HFFc6 (cell line): ENCODE data around the gene POLR3GL. TPM values are rescaled to one million over a fixed set of nuclear protein-coding genes. Genes with fewer than 3 reads are reported as not detected.

Experiments used
- DNase-seq: peaks from one replicate; pipeline ENCODE4 v3.0.0-alpha.2; 2018
- H3K27ac Mint-ChIP-seq: 2 replicates; pipeline ENCODE4 v1.8.0; 2020; ENCODE audit warnings: mild to moderate bottlenecking, mixed read lengths
- H3K27me3 Mint-ChIP-seq: 2 replicates; pipeline ENCODE4 v1.8.0; 2021; ENCODE audit warnings: mild to moderate bottlenecking, moderate library complexity, mixed read lengths; ENCODE audit not compliant: insufficient read depth
- H3K36me3 Mint-ChIP-seq: 2 replicates; pipeline ENCODE4 v1.8.0; 2021; ENCODE audit warnings: low read depth, mixed read lengths
- H3K4me1 Mint-ChIP-seq: 2 replicates; pipeline ENCODE4 v1.8.0; 2020; ENCODE audit warnings: low read depth, mixed read lengths
- H3K4me3 Mint-ChIP-seq: 2 replicates; pipeline ENCODE4 v1.8.0; 2020; ENCODE audit warnings: mild to moderate bottlenecking, moderate library complexity, mixed read lengths
- H3K9me3 Mint-ChIP-seq: 2 replicates; pipeline ENCODE4 v1.8.0; 2020; ENCODE audit warnings: mild to moderate bottlenecking, mixed read lengths
- long read RNA-seq: library from polyadenylated mRNA; unstranded; transcript quantifications from one replicate; pipeline ENCODE4 v2.0.0, GENCODE V29; 2019
- total RNA-seq, 6 experiments: library from RNA; stranded (reverse); fragmentation: NEBNext Ultra II Directional; extraction: Animal tissue kit (Norgen Biotek cat#: 25700); gene quantifications; 2 replicates in 1 of 6; 3 replicates in 5 of 6; pipeline ENCODE4 v1.2.3, GENCODE V29; 2021
- TF ChIP-seq, protein P1 (sequence below): fragments of 200-600 bp; sonication (generic); IDR thresholded peaks from 2 replicates; pipeline ENCODE4 v1.5.0; 2021; ENCODE audit warnings: antibody characterized with exemption, mild to moderate bottlenecking

POLR3GL gene, protein sequence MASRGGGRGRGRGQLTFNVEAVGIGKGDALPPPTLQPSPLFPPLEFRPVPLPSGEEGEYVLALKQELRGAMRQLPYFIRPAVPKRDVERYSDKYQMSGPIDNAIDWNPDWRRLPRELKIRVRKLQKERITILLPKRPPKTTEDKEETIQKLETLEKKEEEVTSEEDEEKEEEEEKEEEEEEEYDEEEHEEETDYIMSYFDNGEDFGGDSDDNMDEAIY
- 10 to 100 TPM; 23.5 to 29.3 (median 26.2) TPM for total RNA-seq
- long read RNA-seq, transcript POLR3GL-202 (8 exons, 1,165 nt), result major isoform, 22 of 50 reads
- long read RNA-seq, partial matches to known transcripts, result 23 of 50 reads
- long read RNA-seq, other reads (novel, unspliced or antisense), result 4 of 50 reads

DNA sequence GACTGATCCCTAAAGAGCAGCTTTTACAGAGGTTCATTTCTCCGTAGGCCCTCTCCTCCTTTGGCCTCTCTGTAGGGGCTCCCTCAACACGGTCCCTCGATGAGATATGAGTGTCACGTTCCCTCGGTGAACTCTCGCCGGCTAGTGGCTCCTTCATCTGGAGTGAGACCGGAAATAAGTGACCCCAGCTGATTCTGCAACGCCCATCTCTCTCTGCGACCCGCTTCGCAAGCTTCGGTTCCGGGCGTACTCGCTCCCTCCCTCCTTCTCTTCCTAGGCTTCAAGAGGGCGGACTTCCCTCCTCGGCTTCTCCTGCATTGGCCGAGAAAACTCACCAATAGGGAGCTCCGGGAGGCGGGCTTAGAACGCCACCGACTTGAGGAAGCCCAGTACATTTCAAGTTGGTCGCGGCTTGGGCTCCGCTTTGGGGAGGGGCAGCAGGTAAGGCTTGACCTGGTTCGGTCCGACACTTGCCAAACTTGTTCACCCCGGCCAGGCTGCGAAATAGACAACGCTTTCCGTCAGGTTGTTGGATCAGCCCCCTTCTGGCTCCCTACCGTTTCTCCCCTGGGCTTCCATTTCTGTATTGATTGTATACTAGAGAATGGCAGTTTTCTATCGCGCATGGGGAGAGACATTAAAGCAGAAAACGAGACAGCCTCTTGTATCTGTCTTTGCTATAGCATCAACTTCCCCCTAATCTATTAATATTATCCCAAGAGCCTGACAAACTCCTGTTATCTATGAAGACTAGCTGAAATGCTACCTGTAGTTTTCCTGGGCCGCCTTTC lies at the start of gene POLR3GL, which contains the start of gene ANKRD34A:
POLR3GL (plus strand) TSS at position 363 of the 791 bp plus-strand sequence. CDS start 10,176 bp downstream, outside the sequence.
ANKRD34A (minus strand) TSS at position 248 of the 791 bp plus-strand sequence. CDS start 2,816 bp downstream, outside the sequence.
- peak; percentile 91 for DNase-seq
- peaks cover 62% of the 10 kb centered on the region for H3K4me1 Mint-ChIP-seq
- peaks cover 4% of the 10 kb centered on the region for H3K27me3 Mint-ChIP-seq
- peaks cover 8% of the 10 kb centered on the region; the same call in 1 of the 2 replicates for H3K36me3 Mint-ChIP-seq
- TF ChIP-seq, protein P1, sequence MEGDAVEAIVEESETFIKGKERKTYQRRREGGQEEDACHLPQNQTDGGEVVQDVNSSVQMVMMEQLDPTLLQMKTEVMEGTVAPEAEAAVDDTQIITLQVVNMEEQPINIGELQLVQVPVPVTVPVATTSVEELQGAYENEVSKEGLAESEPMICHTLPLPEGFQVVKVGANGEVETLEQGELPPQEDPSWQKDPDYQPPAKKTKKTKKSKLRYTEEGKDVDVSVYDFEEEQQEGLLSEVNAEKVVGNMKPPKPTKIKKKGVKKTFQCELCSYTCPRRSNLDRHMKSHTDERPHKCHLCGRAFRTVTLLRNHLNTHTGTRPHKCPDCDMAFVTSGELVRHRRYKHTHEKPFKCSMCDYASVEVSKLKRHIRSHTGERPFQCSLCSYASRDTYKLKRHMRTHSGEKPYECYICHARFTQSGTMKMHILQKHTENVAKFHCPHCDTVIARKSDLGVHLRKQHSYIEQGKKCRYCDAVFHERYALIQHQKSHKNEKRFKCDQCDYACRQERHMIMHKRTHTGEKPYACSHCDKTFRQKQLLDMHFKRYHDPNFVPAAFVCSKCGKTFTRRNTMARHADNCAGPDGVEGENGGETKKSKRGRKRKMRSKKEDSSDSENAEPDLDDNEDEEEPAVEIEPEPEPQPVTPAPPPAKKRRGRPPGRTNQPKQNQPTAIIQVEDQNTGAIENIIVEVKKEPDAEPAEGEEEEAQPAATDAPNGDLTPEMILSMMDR, result 0 out of 2 replicates have a peak, but pooled peaks have one; percentile 11
- H3K4me3 Mint-ChIP-seq, result peak within 1 kb of the TSS; percentile 92
- peaks cover 9% of the 10 kb centered on the region; the same call in 1 of the 2 replicates for H3K9me3 Mint-ChIP-seq
- H3K27ac Mint-ChIP-seq, result peak within 1 kb of the TSS; percentile 83

DNA sequence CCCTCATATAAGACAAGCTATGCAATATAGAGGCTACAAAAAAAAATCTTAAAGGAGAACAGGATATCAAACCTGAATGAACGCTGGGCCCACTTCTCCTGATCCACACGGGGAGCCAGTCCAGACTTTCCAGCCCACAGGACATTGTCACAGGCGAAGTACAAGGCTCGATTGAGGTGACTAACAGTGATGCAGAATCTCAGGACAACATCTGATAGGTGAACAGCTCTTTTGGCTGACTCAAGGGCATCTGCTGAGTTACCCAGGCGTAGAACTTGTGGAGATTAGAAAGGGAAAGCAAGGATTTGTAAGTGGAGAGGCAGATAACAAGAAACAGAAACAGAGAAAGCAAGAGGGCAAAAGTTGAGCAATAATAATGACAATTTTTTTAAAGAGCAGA lies 47.7 kb upstream of the POLR3GL start:
- Mint-ChIP-seq H3K4me3 (peak overlapping the region; percentile 97), H3K27me3 (peaks cover 10% of the 10 kb centered on the region), H3K9me3 (no peaks in the 10 kb centered on the region), H3K36me3 (peaks cover 34% of the 10 kb centered on the region), H3K27ac (peak overlapping the region; percentile 65), H3K4me1 (peaks cover 35% of the 10 kb centered on the region)
- no peak for DNase-seq
- TF ChIP-seq, protein P1, result no peak

DNA sequence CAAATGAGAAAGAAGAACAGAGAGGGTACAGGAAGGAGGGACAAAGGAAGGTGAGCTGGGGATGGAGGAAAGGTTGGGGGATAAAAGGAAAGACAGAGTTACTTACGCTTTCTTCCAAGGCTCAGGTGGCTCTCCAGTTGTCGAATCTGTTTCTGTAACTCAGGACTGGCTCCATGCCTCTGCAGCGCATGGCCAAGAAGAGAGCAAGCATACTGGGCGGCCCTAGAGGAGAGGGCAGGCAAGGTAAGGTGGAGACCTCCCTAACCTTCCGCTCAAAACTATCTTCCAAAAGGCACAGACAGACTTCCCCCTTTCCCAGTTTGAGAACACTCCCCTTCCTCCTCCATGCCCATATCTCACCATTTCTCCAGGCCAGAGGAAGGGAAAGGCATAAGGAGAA lies 46.9 kb upstream of the POLR3GL start:
- DNase-seq, result no peak
- Mint-ChIP-seq H3K27ac (peak overlapping the region; percentile 95), H3K36me3 (peaks cover 31% of the 10 kb centered on the region), H3K27me3 (peaks cover 10% of the 10 kb centered on the region), H3K4me3 (peak overlapping the region; percentile 97), H3K9me3 (no peaks in the 10 kb centered on the region), H3K4me1 (peaks cover 35% of the 10 kb centered on the region)
- TF ChIP-seq, protein P1, result no peak

DNA sequence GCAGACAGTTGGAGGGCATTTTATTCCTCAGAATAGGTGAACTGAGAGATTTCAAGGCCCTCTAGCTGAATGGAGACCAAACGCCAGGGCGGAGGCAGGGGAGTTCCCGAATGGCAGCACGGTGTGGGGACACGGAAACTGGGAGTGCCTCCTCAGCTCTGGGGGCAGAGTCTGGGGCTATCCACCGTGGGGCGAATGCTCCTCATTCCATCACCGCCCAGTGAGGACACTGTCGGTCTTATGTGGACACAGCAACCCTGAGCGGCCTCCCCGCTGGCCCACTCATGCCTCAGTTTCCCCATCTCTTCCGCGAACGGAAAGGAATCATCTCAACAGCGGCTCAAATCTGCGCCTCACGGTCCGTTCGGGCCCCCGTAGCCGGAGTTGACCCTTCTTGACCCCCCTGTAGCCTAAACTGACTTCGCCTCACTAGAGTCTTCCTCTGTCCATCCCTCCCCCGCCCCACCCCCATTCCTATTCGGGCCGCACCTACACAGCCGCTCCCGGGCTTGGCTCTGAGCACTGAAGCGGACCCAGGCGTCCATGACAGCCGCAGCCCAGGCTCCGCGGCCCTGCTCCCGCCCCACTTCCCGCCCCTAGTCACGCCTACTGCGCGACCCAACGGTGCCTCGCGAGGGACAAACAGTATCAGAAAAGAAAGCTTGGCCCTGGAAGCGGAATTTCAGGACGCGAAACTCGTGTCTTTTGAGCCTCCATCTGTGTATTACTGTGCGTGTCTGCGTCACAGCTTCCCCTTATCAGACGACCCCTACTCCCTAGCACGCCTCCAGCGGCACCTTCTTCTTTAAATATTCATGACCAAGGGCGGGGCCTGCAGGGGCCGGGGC lies 46.1 kb upstream of the POLR3GL start, which contains the start of gene PEX11B:
PEX11B (minus strand) TSS at position 574 of the 848 bp plus-strand sequence; CDS start at position 545, 29 bp downstream.
- H3K36me3 Mint-ChIP-seq, result peaks cover 26% of the 10 kb centered on the region
- peaks cover 10% of the 10 kb centered on the region for H3K27me3 Mint-ChIP-seq
- H3K4me3 Mint-ChIP-seq, result peak within 1 kb of the TSS; percentile 97
- peak; percentile 80 for DNase-seq
- TF ChIP-seq, protein P1, result 0 out of 2 replicates have a peak, but pooled peaks have one; percentile 0
- peaks cover 35% of the 10 kb centered on the region for H3K4me1 Mint-ChIP-seq
- H3K9me3 Mint-ChIP-seq, result no peaks in the 10 kb centered on the region
- H3K27ac Mint-ChIP-seq, result peak within 1 kb of the TSS; percentile 95
